ENCODE results near the gene KSR1. TPM values are rescaled to one million over a fixed set of nuclear protein-coding genes. Genes with fewer than 3 reads are reported as not detected.

The KSR1 gene
- total RNA-seq, 1 donor from 2014 or later = 9.5 TPM

GRCh38 chr17:27438348-27438998, 17.8 kb upstream of the KSR1 start:
- Histone ChIP-seq H3K4me1 (no peaks in the 10 kb centered on the region), H3K4me3 (no peak overlapping the region), H3K9me3 (replicated peaks) (no peaks in the 10 kb centered on the region), H3K27ac (replicated peaks) (no peak overlapping the region), H3K27me3 (ENCODE audit: low read depth) (no peaks in the 10 kb centered on the region), H3K36me3 (no peaks in the 10 kb centered on the region)
- intact Hi-C loops (cut with micrococcal nuclease) = no loop called here
- no peak for DNase-seq
- no peak for TF ChIP-seq CTCF (IDR thresholded peaks at IDR 0.05; ENCODE audit: borderline replicate concordance)

- Histone ChIP-seq H3K36me3 (no peaks in the 10 kb centered on the region), H3K4me1 (no peaks in the 10 kb centered on the region), H3K4me3 (no peak overlapping the region), H3K27ac (replicated peaks) (no peak overlapping the region), H3K9me3 (replicated peaks) (no peaks in the 10 kb centered on the region), H3K27me3 (ENCODE audit: low read depth) (no peaks in the 10 kb centered on the region)
- intact Hi-C loops (cut with micrococcal nuclease) = no loop called here
- TF ChIP-seq CTCF (IDR thresholded peaks at IDR 0.05; ENCODE audit: borderline replicate concordance) = no peak
- DNase-seq = no peak
Measured at GRCh38 chr17:27439342-27439741, 16.9 kb upstream of the KSR1 start.

- Histone ChIP-seq H3K27ac (replicated peaks) (no peak overlapping the region), H3K27me3 (ENCODE audit: low read depth) (no peaks in the 10 kb centered on the region), H3K4me1 (no peaks in the 10 kb centered on the region), H3K9me3 (replicated peaks) (no peaks in the 10 kb centered on the region), H3K4me3 (no peak overlapping the region), H3K36me3 (no peaks in the 10 kb centered on the region)
- intact Hi-C loops (cut with micrococcal nuclease) = no loop called here
- no peak for TF ChIP-seq CTCF (IDR thresholded peaks at IDR 0.05; ENCODE audit: borderline replicate concordance)
- no peak for DNase-seq
Measured at GRCh38 chr17:27442702-27443101, 13.5 kb upstream of the KSR1 start.

GRCh38 chr17:27443491-27443890, 12.8 kb upstream of the KSR1 start:
- no peak for DNase-seq
- Histone ChIP-seq H3K36me3 (no peaks in the 10 kb centered on the region), H3K4me1 (no peaks in the 10 kb centered on the region), H3K27ac (replicated peaks) (no peak overlapping the region), H3K9me3 (replicated peaks) (no peaks in the 10 kb centered on the region), H3K27me3 (ENCODE audit: low read depth) (no peaks in the 10 kb centered on the region), H3K4me3 (no peak overlapping the region)
- intact Hi-C loops (cut with micrococcal nuclease) = no loop called here
- TF ChIP-seq CTCF (IDR thresholded peaks at IDR 0.05; ENCODE audit: borderline replicate concordance) = no peak

GRCh38 chr17:27445971-27446370, 10.3 kb upstream of the KSR1 start:
- Histone ChIP-seq H3K4me3 (no peak overlapping the region), H3K9me3 (replicated peaks) (no peaks in the 10 kb centered on the region), H3K36me3 (no peaks in the 10 kb centered on the region), H3K4me1 (no peaks in the 10 kb centered on the region), H3K27me3 (ENCODE audit: low read depth) (no peaks in the 10 kb centered on the region), H3K27ac (replicated peaks) (no peak overlapping the region)
- intact Hi-C loops (cut with micrococcal nuclease) = no loop called here
- TF ChIP-seq CTCF (IDR thresholded peaks at IDR 0.05; ENCODE audit: borderline replicate concordance) = no peak
- no peak for DNase-seq
